ENCODE data around the gene NUP210.
"Not testable (repeated sequence)": the region's sequence is repeated elsewhere in the genome, so short reads cannot be mapped to it uniquely, and the experiment has no call there.

Gene NUP210

GRCh38 chr3:13420045-13420830 is at the start of gene NUP210:
Gene NUP210 (minus strand): TSS chr3:13420322. CDS start chr3:13420226, 96 bp downstream.
- no peak for DNase-seq

- DNase-seq = no peak
Measured at GRCh38 chr3:13466781-13467180, 46.7 kb upstream of the NUP210 start.

- no peak for DNase-seq
Measured at GRCh38 chr3:13465236-13465873, 45.2 kb upstream of the NUP210 start.

GRCh38 chr3:13463618-13464400 is 43.7 kb upstream of the NUP210 start:
- no peak for DNase-seq

GRCh38 chr3:13462822-13463221 is 42.7 kb upstream of the NUP210 start:
- DNase-seq = no peak

GRCh38 chr3:13462125-13462629 is 42.1 kb upstream of the NUP210 start:
- no peak for DNase-seq

- no peak for DNase-seq
Measured at GRCh38 chr3:13461169-13462124, 41.3 kb upstream of the NUP210 start.

- no peak for DNase-seq
Measured at GRCh38 chr3:13460341-13460736, 40.2 kb upstream of the NUP210 start.

- no peak for DNase-seq
Measured at GRCh38 chr3:13459605-13460340, 39.7 kb upstream of the NUP210 start.

GRCh38 chr3:13457593-13457992 is 37.5 kb upstream of the NUP210 start:
- no peak for DNase-seq

- no peak for DNase-seq
Measured at GRCh38 chr3:13455644-13456043, 35.5 kb upstream of the NUP210 start.

GRCh38 chr3:13452490-13453335 is 32.6 kb upstream of the NUP210 start:
- DNase-seq = no peak

- no peak for DNase-seq
Measured at GRCh38 chr3:13451301-13451673, 31.2 kb upstream of the NUP210 start.

- not testable (repeated sequence) for DNase-seq
Measured at GRCh38 chr3:13442882-13443281, 22.8 kb upstream of the NUP210 start.

- DNase-seq = no peak
Measured at GRCh38 chr3:13440204-13440817, 20.2 kb upstream of the NUP210 start.

- not testable (repeated sequence) for DNase-seq
Measured at GRCh38 chr3:13436213-13436612, 16.1 kb upstream of the NUP210 start.

- DNase-seq = no peak
Measured at GRCh38 chr3:13433912-13434311, 13.8 kb upstream of the NUP210 start.

GRCh38 chr3:13432093-13432492 is 12.0 kb upstream of the NUP210 start:
- no peak for DNase-seq

GRCh38 chr3:13430411-13430875 is 10.3 kb upstream of the NUP210 start:
- DNase-seq = not testable (repeated sequence)
